GM12878 (cell line): Measurements from ENCODE around the gene RFLNA.

ENCODE experiments used
- BHLHE40 ChIP-seq, 2 experiments: fragments of 450-650 bp in 1 of 2; IDR thresholded peaks; 2 replicates each; pipeline ENCODE4 v1.6.1; 2011 to 2017; ENCODE audit warnings: low read depth in 2 of 2, borderline replicate concordance in 1 of 2, improper control_type of control experiment in 1 of 2, low read length in 1 of 2, mild to moderate bottlenecking in 1 of 2
- FOS ChIP-seq: IDR thresholded peaks from 3 replicates; pipeline ENCODE4 v1.6.1; 2011; ENCODE audit warnings: borderline replicate concordance; ENCODE audit not compliant: insufficient read length; ENCODE audit errors: extremely low read depth
- RCOR1 ChIP-seq: conservative IDR thresholded peaks from 2 replicates; pipeline ENCODE4 v1.6.1; 2012; ENCODE audit warnings: low read depth, low read length, improper control_type of control experiment
- SIN3A ChIP-seq: IDR thresholded peaks from 2 replicates; pipeline ENCODE4 v1.6.1; 2012; ENCODE audit warnings: low read depth, low read length, improper control_type of control experiment
- SMC3 ChIP-seq: IDR thresholded peaks from 2 replicates; pipeline ENCODE4 v1.6.1; 2011; ENCODE audit warnings: low read length, improper control_type of control experiment, borderline replicate concordance
- TF ChIP-seq, protein P1 (sequence below): IDR thresholded peaks from 2 replicates; pipeline ENCODE4 v1.6.1; 2012; ENCODE audit warnings: low read depth, low read length, improper control_type of control experiment
- TF ChIP-seq, protein P2 (sequence below): IDR thresholded peaks from 2 replicates; pipeline ENCODE4 v1.6.1; 2011; ENCODE audit warnings: low read depth, low read length, improper control_type of control experiment, borderline replicate concordance

GRCh38 chr12:124251186-124251585 is 43.7 kb upstream of the RFLNA start:
- TF ChIP-seq, protein P1, sequence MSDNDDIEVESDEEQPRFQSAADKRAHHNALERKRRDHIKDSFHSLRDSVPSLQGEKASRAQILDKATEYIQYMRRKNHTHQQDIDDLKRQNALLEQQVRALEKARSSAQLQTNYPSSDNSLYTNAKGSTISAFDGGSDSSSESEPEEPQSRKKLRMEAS = no peak
- no peak for TF ChIP-seq SIN3A
- no peak for TF ChIP-seq SMC3
- no peak for TF ChIP-seq BHLHE40 (IDR thresholded peaks at IDR 0.05; ENCODE audit: borderline replicate concordance in 1 of 2, low read depth in 2 of 2, low read length in 1 of 2)
- no peak for TF ChIP-seq RCOR1
- TF ChIP-seq, protein P2, sequence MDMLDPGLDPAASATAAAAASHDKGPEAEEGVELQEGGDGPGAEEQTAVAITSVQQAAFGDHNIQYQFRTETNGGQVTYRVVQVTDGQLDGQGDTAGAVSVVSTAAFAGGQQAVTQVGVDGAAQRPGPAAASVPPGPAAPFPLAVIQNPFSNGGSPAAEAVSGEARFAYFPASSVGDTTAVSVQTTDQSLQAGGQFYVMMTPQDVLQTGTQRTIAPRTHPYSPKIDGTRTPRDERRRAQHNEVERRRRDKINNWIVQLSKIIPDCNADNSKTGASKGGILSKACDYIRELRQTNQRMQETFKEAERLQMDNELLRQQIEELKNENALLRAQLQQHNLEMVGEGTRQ = no peak
- no peak for TF ChIP-seq FOS
